IMR-90 (cell line): ENCODE measurements around the gene POLR1A. TPM values are rescaled to one million over a fixed set of nuclear protein-coding genes. Genes with fewer than 3 reads are reported as not detected.

ENCODE experiments used
- ATAC-seq: fragments of 200-7000 bp; cut with Tn5 transposase; 2 replicates; pipeline ENCODE4 v1.9.1; 2020; ENCODE audit warnings: low read depth, mild to moderate bottlenecking, moderate library complexity
- BruUV-seq: library from RNA; stranded (reverse); fragments of 400-500 nt; replicated peaks from 2 replicates; lab custom pipeline; 2021; lab: Mats Ljungman, UMichigan
- CTCF ChIA-PET: fragments of 300-600 bp; formaldehyde crosslinking; extraction: SDS; loops from one replicate; lab custom pipeline; 2021; ENCODE audit warnings: antibody characterized with exemption; lab: Yijun Ruan, JAX
- POLR2A ChIA-PET: fragments of 300-600 bp; sonication (Branson Sonifier 250); formaldehyde crosslinking; loops from one replicate; lab custom pipeline; 2022; ENCODE audit warnings: antibody characterized with exemption; ENCODE audit not compliant: unreplicated experiment; lab: Charles Lee
- DNase-seq: peaks from one replicate; pipeline ENCODE4 v3.0.0; 2013
- H2AFZ ChIP-seq: replicated peaks from 2 replicates; pipeline ENCODE3; 2013; ENCODE audit warnings: low read length, mild to moderate bottlenecking; ENCODE audit not compliant: poor library complexity
- H2AK5ac ChIP-seq: 2 replicates; pipeline ENCODE4 v1.6.1; 2013; ENCODE audit warnings: low read depth, low read length, inconsistent platforms
- H2AK9ac ChIP-seq: replicated peaks from 2 replicates; pipeline ENCODE3; 2013; ENCODE audit warnings: mild to moderate bottlenecking, low read depth, low read length, moderate library complexity; ENCODE audit not compliant: poor library complexity
- H2BK120ac ChIP-seq: 2 replicates; pipeline ENCODE4 v1.6.1; 2013; ENCODE audit warnings: low read depth, low read length, inconsistent platforms
- H2BK15ac ChIP-seq: 3 replicates; pipeline ENCODE4 v1.6.1; 2013; ENCODE audit warnings: low read depth, low read length, inconsistent platforms
- H2BK20ac ChIP-seq: 2 replicates; pipeline ENCODE4 v1.6.1; 2013; ENCODE audit warnings: low read depth, mild to moderate bottlenecking, inconsistent platforms, low read length, moderate library complexity
- H2BK5ac ChIP-seq: 2 replicates; pipeline ENCODE4 v1.6.1; 2013; ENCODE audit warnings: mild to moderate bottlenecking, low read depth, low read length, inconsistent platforms; ENCODE audit not compliant: poor library complexity, severe bottlenecking
- H3K14ac ChIP-seq: replicated peaks from 2 replicates; pipeline ENCODE4 v1.6.1; 2013; ENCODE audit warnings: low read depth, low read length, inconsistent platforms
- H3K18ac ChIP-seq: 2 replicates; pipeline ENCODE4 v1.6.1; 2013; ENCODE audit warnings: low read depth, low read length, control low read depth
- H3K23ac ChIP-seq: 2 replicates; pipeline ENCODE4 v1.6.1; 2013; ENCODE audit warnings: low read depth, low read length, inconsistent platforms
- H3K27ac ChIP-seq: 2 replicates; pipeline ENCODE4 v1.5.1; 2013; ENCODE audit warnings: mild to moderate bottlenecking, control low read depth, low read length; ENCODE audit not compliant: insufficient read depth
- H3K27me3 ChIP-seq: 2 replicates; pipeline ENCODE4 v1.6.1; 2013; ENCODE audit warnings: low read length; ENCODE audit not compliant: control insufficient read depth, insufficient read depth
- H3K36me3 ChIP-seq: 2 replicates; pipeline ENCODE4 v1.6.1; 2013; ENCODE audit warnings: low read length, mixed read lengths; ENCODE audit not compliant: control insufficient read depth, insufficient read depth
- H3K4ac ChIP-seq: 2 replicates; pipeline ENCODE4 v1.6.1; 2013; ENCODE audit warnings: low read depth, low read length, inconsistent platforms
- H3K4me1 ChIP-seq: 2 replicates; pipeline ENCODE4 v1.6.1; 2013; ENCODE audit warnings: low read length, mixed read lengths; ENCODE audit not compliant: control insufficient read depth, insufficient read depth
- H3K4me2 ChIP-seq: 2 replicates; pipeline ENCODE4 v1.6.1; 2013; ENCODE audit warnings: low read depth, mild to moderate bottlenecking, control low read depth, low read length, moderate library complexity
- H3K4me3 ChIP-seq: 2 replicates; pipeline ENCODE4 v1.5.1; 2013; ENCODE audit warnings: low read depth, mild to moderate bottlenecking, control low read depth, low read length, moderate library complexity; ENCODE audit not compliant: insufficient read depth
- H3K56ac ChIP-seq: 2 replicates; pipeline ENCODE4 v1.6.1; 2013; ENCODE audit warnings: low read length, inconsistent platforms; ENCODE audit not compliant: insufficient read depth; ENCODE audit errors: extremely low read depth
- H3K79me1 ChIP-seq, 2 experiments: 2 replicates each; pipeline ENCODE4 v1.6.1; 2013; ENCODE audit warnings: low read length in 2 of 2, inconsistent platforms in 1 of 2, low read depth in 1 of 2
- H3K9ac ChIP-seq: 2 replicates; pipeline ENCODE4 v1.6.1; 2013; ENCODE audit warnings: low read depth, low read length, control low read depth
- H3K9me1 ChIP-seq: 2 replicates; pipeline ENCODE4 v1.6.1; 2013; ENCODE audit warnings: low read length, inconsistent platforms; ENCODE audit not compliant: insufficient read depth
- H3K9me3 ChIP-seq: 2 replicates; pipeline ENCODE4 v1.6.1; 2013; ENCODE audit warnings: low read length; ENCODE audit not compliant: control insufficient read depth, insufficient read depth
- H4K20me1 ChIP-seq: 2 replicates; pipeline ENCODE4 v1.6.1; 2013; ENCODE audit warnings: low read length, inconsistent platforms; ENCODE audit not compliant: insufficient read depth
- H4K5ac ChIP-seq: 2 replicates; pipeline ENCODE4 v1.6.1; 2013; ENCODE audit warnings: mild to moderate bottlenecking, low read depth, low read length, control low read depth
- H4K8ac ChIP-seq, 2 experiments: 2 replicates each; pipeline ENCODE4 v1.6.1; 2013; ENCODE audit warnings: low read depth in 2 of 2, low read length in 2 of 2, control low read depth in 1 of 2, inconsistent platforms in 1 of 2
- H4K91ac ChIP-seq: 2 replicates; pipeline ENCODE4 v1.6.1; 2013; ENCODE audit warnings: low read depth, low read length, inconsistent platforms; ENCODE audit not compliant: insufficient read depth
- BHLHE40 ChIP-seq: fragments of 150-350 bp; IDR thresholded peaks from 2 replicates; pipeline ENCODE4 v1.6.1; 2016; ENCODE audit warnings: mild to moderate bottlenecking, low read depth, low read length
- CEBPB ChIP-seq: IDR thresholded peaks from 2 replicates; pipeline ENCODE4 v1.6.1; 2012; ENCODE audit warnings: low read depth, low read length, improper control_type of control experiment
- CHD1 ChIP-seq: IDR thresholded peaks from 2 replicates; pipeline ENCODE4 v1.6.1; 2012; ENCODE audit warnings: low read depth, low read length, improper control_type of control experiment
- ELK1 ChIP-seq: fragments of 150-350 bp; IDR thresholded peaks from 2 replicates; pipeline ENCODE4 v1.6.1; 2016; ENCODE audit warnings: low read depth, mild to moderate bottlenecking, low read length, moderate library complexity, borderline replicate concordance
- FOS ChIP-seq: fragments of 150-350 bp; IDR thresholded peaks from 2 replicates; pipeline ENCODE4 v1.6.1; 2016; ENCODE audit warnings: low read depth, low read length
- MAFK ChIP-seq: IDR thresholded peaks from 2 replicates; pipeline ENCODE4 v1.6.1; 2012; ENCODE audit warnings: low read depth, low read length, improper control_type of control experiment
- MAZ ChIP-seq: IDR thresholded peaks from 2 replicates; pipeline ENCODE4 v1.6.1; 2012; ENCODE audit warnings: low read depth, mild to moderate bottlenecking, low read length, improper control_type of control experiment, moderate library complexity, borderline replicate concordance
- MXI1 ChIP-seq: IDR thresholded peaks from 2 replicates; pipeline ENCODE4 v1.6.1; 2012; ENCODE audit warnings: low read depth, mild to moderate bottlenecking, low read length, moderate library complexity, borderline replicate concordance
- NFE2L2 ChIP-seq: fragments of 150-350 bp; IDR thresholded peaks from 2 replicates; pipeline ENCODE4 v1.6.1; 2016; ENCODE audit warnings: low read depth, mild to moderate bottlenecking, low read length
- POLR2A ChIP-seq: IDR thresholded peaks from 2 replicates; pipeline ENCODE4 v1.6.1; 2012; ENCODE audit warnings: mild to moderate bottlenecking, low read depth, low read length
- RAD21 ChIP-seq: IDR thresholded peaks from 2 replicates; pipeline ENCODE4 v1.6.1; 2012; ENCODE audit warnings: low read length, improper control_type of control experiment
- RCOR1 ChIP-seq: IDR thresholded peaks from 2 replicates; pipeline ENCODE4 v1.6.1; 2012; ENCODE audit warnings: mild to moderate bottlenecking, low read length, improper control_type of control experiment; ENCODE audit not compliant: insufficient replicate concordance
- RFX5 ChIP-seq: IDR thresholded peaks from 2 replicates; pipeline ENCODE4 v1.8.0; 2012; ENCODE audit warnings: low read depth, mild to moderate bottlenecking, low read length, moderate library complexity
- SMC3 ChIP-seq: fragments of 150-350 bp; IDR thresholded peaks from 2 replicates; pipeline ENCODE4 v1.6.1; 2016; ENCODE audit warnings: low read depth, mild to moderate bottlenecking, antibody characterized with exemption, low read length, moderate library complexity
- USF2 ChIP-seq: fragments of 150-350 bp; IDR thresholded peaks from 2 replicates; pipeline ENCODE4 v1.6.1; 2017; ENCODE audit warnings: mild to moderate bottlenecking, antibody characterized with exemption, low read length, low read depth
- WGBS, 2 experiments: methylation state at CpG; one replicate each; pipeline versions ENCODE4 v1.1.5 to v1.1.7; 2013; ENCODE audit warnings: missing lambda C conversion rate in 2 of 2; ENCODE audit not compliant: insufficient read length in 1 of 2; ENCODE audit errors: extremely low coverage in 2 of 2; 5-methylcytosine and 5-hydroxymethylcytosine counted together
- dilution Hi-C: fragments of 300-500 bp; cut with HindIII; formaldehyde crosslinking; loops from one replicate; pipeline ENCODE4 v1.14.3; 2018; ENCODE audit warnings: low sequenced_read_pairs; ENCODE audit not compliant: unreplicated experiment
- in situ Hi-C: fragments of 300-500 bp; cut with MboI; formaldehyde crosslinking; loops from 3 replicates; pipeline ENCODE4 v1.14.3; 2019; ENCODE audit warnings: low sequenced_read_pairs, inconsistent platforms, mixed read lengths
- intact Hi-C: fragments of 100-400 bp; cut with micrococcal nuclease; formaldehyde crosslinking; loops from 2 replicates; pipeline ENCODE4 v1.10.0; 2022
- polyA plus RNA-seq, 3 experiments: library from polyadenylated mRNA; depleted of rRNA; stranded (reverse); fragments of >200 nt; gene quantifications; 2 replicates each; pipeline ENCODE4 v1.2.3, GENCODE V29; 2012; ENCODE audit warnings: low replicate concordance in 1 of 3
- total RNA-seq: library from RNA; depleted of rRNA; stranded (reverse); fragments of >200 nt; gene quantifications from 2 replicates; pipeline ENCODE4 v1.2.3, GENCODE V29; 2012
- TF ChIP-seq, protein P1 (sequence below): conservative IDR thresholded peaks from 2 replicates; pipeline ENCODE4 v1.5.1; 2012; ENCODE audit warnings: mild to moderate bottlenecking, low read depth, low read length, improper control_type of control experiment

POLR1A gene
- total and polyA plus RNA-seq, 2 of the 4 experiments (the other 2 are of a cell fraction): 7.6 to 27.4 TPM

DNA sequence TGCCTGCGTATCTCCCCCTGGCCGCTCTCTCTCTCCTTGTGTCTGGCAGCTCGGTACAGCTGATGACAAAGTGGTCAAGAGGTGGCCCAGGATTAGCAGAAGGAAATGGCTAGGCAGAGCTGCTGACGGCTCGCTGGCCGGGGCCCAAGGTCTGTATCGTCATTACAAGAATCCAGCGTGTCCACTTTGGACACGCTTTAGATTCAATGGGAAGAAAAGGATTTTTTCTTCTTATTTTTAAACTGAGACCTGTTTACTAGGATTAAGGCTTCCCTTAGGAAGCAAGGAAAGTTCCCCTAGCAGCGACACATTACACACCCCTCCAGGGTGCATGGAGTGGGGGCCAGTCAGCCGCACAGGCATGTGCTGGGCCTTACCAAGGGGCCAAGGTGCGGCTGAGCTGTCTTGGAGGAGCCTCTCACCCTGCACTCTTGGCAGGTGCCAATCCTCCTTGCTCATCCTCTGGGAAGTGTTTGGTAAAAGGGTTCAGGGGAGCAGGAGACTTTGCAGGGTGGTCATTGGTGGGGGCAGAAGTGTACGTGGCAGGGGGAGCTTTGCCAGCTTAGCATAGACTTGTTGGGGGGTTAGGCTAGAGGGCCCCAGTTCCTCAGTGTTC is 76.8 kb downstream of the POLR1A start:
- intact Hi-C loops (no loop called here), dilution Hi-C loops (no loop called here), in situ Hi-C loops (no loop called here)
- H3K27ac ChIP-seq: no peak overlapping the region
- H2BK120ac ChIP-seq: no peak overlapping the region
- H3K9me1 ChIP-seq: peaks cover 4% of the 10 kb centered on the region; the same call in 1 of the 2 replicates
- no peaks in the 10 kb centered on the region for H3K9me3 ChIP-seq
- H3K36me3 ChIP-seq: peaks cover 74% of the 10 kb centered on the region
- H2BK15ac ChIP-seq: no peak overlapping the region
- H4K5ac ChIP-seq: no peak overlapping the region
- BruUV-seq: no TSS peak
- no CpG with 5 or more reads among the region's 13 CpGs for WGBS, 2 experiments
- H3K23ac ChIP-seq: no peak overlapping the region
- no peak overlapping the region for H2BK5ac ChIP-seq
- no peaks in the 10 kb centered on the region for H3K79me1 ChIP-seq
- no peaks in the 10 kb centered on the region for H4K20me1 ChIP-seq
- H3K9ac ChIP-seq: no peak overlapping the region
- no peak overlapping the region for H3K14ac ChIP-seq
- H2AK5ac ChIP-seq: no peak overlapping the region
- no peak overlapping the region for H2BK20ac ChIP-seq
- H3K18ac ChIP-seq: no peak overlapping the region
- no peaks in the 10 kb centered on the region for H3K27me3 ChIP-seq
- no peak overlapping the region for H3K4me3 ChIP-seq
- ATAC-seq: no peak
- no peak overlapping the region for H2AFZ ChIP-seq
- DNase-seq: no peak
- ChIA-PET POLR2A (interaction anchor here (0.6 kb wide), 1 partner anchor 148 kb away, joined by 6 read pairs; no protein-coding TSS in a partner anchor), CTCF (no interaction called here)
- no peak overlapping the region for H3K4me2 ChIP-seq
- no peak overlapping the region for H3K4ac ChIP-seq
- no peak overlapping the region for H2AK9ac ChIP-seq
- H4K91ac ChIP-seq: no peak overlapping the region
- H3K4me1 ChIP-seq: no peaks in the 10 kb centered on the region
- no peak for TF ChIP-seq FOS
- TF ChIP-seq BHLHE40: no peak
- TF ChIP-seq NFE2L2: no peak
- TF ChIP-seq CEBPB: no peak
- TF ChIP-seq, protein P1, sequence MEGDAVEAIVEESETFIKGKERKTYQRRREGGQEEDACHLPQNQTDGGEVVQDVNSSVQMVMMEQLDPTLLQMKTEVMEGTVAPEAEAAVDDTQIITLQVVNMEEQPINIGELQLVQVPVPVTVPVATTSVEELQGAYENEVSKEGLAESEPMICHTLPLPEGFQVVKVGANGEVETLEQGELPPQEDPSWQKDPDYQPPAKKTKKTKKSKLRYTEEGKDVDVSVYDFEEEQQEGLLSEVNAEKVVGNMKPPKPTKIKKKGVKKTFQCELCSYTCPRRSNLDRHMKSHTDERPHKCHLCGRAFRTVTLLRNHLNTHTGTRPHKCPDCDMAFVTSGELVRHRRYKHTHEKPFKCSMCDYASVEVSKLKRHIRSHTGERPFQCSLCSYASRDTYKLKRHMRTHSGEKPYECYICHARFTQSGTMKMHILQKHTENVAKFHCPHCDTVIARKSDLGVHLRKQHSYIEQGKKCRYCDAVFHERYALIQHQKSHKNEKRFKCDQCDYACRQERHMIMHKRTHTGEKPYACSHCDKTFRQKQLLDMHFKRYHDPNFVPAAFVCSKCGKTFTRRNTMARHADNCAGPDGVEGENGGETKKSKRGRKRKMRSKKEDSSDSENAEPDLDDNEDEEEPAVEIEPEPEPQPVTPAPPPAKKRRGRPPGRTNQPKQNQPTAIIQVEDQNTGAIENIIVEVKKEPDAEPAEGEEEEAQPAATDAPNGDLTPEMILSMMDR: no peak
- no peak for TF ChIP-seq MXI1
- no peak for TF ChIP-seq MAZ
- no peak for TF ChIP-seq CHD1
- no peak for TF ChIP-seq ELK1
- TF ChIP-seq RFX5: no peak
- TF ChIP-seq USF2: no peak
- TF ChIP-seq POLR2A: no peak
- no peak for TF ChIP-seq MAFK
- TF ChIP-seq RCOR1: no peak
- TF ChIP-seq SMC3: no peak
- no peak for TF ChIP-seq RAD21
- H4K8ac ChIP-seq: no peak overlapping the region
- H3K56ac ChIP-seq: no peak overlapping the region
